Measurements from ENCODE around the gene PKP4.

Gene PKP4

GRCh38 chr2:158635961-158636601 lies 179.3 kb downstream of the PKP4 start:
- Histone ChIP-seq H3K27ac (ENCODE audit: low read length) (no peak overlapping the region), H3K4me2 (ENCODE audit: insufficient read depth, low read length) (no peak overlapping the region), H3K9ac (ENCODE audit: low read depth, low read length) (no peak overlapping the region), H2AFZ (ENCODE audit: low read depth, low read length) (no peak overlapping the region), H3K4me3 (ENCODE audit: low read depth in 1 of 2, low read length in 2 of 2) (no peak overlapping the region), H3K79me2 (ENCODE audit: insufficient read depth, low read length) (no peaks in the 10 kb centered on the region), H4K20me1 (ENCODE audit: insufficient read depth, low read length) (no peaks in the 10 kb centered on the region), H3K9me3 (ENCODE audit: insufficient read depth, low read length, severe bottlenecking) (no peaks in the 10 kb centered on the region), H3K4me1 (ENCODE audit: insufficient read depth, low read length) (no peaks in the 10 kb centered on the region), H3K36me3 (ENCODE audit: insufficient read depth, low read length) (peaks cover 56% of the 10 kb centered on the region; the same call in 1 of the 2 replicates), H3K27me3 (ENCODE audit: insufficient read depth, low read length, poor library complexity) (no peaks in the 10 kb centered on the region)
- DNase-seq, result no peak
- ATAC-seq (ENCODE audit: insufficient read depth, low read depth), result no peak
- TF ChIP-seq CTCF (IDR thresholded peaks at IDR 0.05; ENCODE audit: borderline replicate concordance, extremely low read depth, low read length, poor library complexity, severe bottlenecking), result no peak
- TF ChIP-seq EZH2 (IDR thresholded peaks at IDR 0.05; ENCODE audit: borderline replicate concordance, low read depth, low read length, severe bottlenecking), result no peak

- peaks cover 50% of the 10 kb centered on the region for H3K36me3 ChIP-seq (ENCODE audit: insufficient read depth, low read length)
Observed at GRCh38 chr2:158637357-158637756, 180.6 kb downstream of the PKP4 start.

GRCh38 chr2:158644139-158644538 lies 187.4 kb downstream of the PKP4 start:
- H3K9me3 ChIP-seq (ENCODE audit: insufficient read depth, low read length, severe bottlenecking), result no peaks in the 10 kb centered on the region
- no peak overlapping the region for H3K4me2 ChIP-seq (ENCODE audit: insufficient read depth, low read length)
- no peak overlapping the region for H3K27ac ChIP-seq (ENCODE audit: low read length)
- no peak for DNase-seq
- H3K36me3 ChIP-seq (ENCODE audit: insufficient read depth, low read length), result peaks cover 12% of the 10 kb centered on the region
- H3K79me2 ChIP-seq (ENCODE audit: insufficient read depth, low read length), result no peaks in the 10 kb centered on the region
- H3K4me3 ChIP-seq (ENCODE audit: low read depth in 1 of 2, low read length in 2 of 2), result no peak overlapping the region
- no peak overlapping the region for H3K9ac ChIP-seq (ENCODE audit: low read depth, low read length)
- no peaks in the 10 kb centered on the region for H3K27me3 ChIP-seq (ENCODE audit: insufficient read depth, low read length, poor library complexity)
- H3K4me1 ChIP-seq (ENCODE audit: insufficient read depth, low read length), result no peaks in the 10 kb centered on the region
- ATAC-seq (ENCODE audit: insufficient read depth, low read depth), result no peak
- TF ChIP-seq EZH2 (IDR thresholded peaks at IDR 0.05; ENCODE audit: borderline replicate concordance, low read depth, low read length, severe bottlenecking) (no peak), CTCF (IDR thresholded peaks at IDR 0.05; ENCODE audit: borderline replicate concordance, extremely low read depth, low read length, poor library complexity, severe bottlenecking) (no peak)
- H4K20me1 ChIP-seq (ENCODE audit: insufficient read depth, low read length), result no peaks in the 10 kb centered on the region
- no peak overlapping the region for H2AFZ ChIP-seq (ENCODE audit: low read depth, low read length)

More at GRCh38 chr2:158637357-158637756, 180.6 kb downstream of the PKP4 start:
- DNase-seq (no peak), ATAC-seq (ENCODE audit: insufficient read depth, low read depth) (no peak)
- no peaks in the 10 kb centered on the region for H3K79me2 ChIP-seq (ENCODE audit: insufficient read depth, low read length)
- H2AFZ ChIP-seq (ENCODE audit: low read depth, low read length), result no peak overlapping the region
- no peaks in the 10 kb centered on the region for H4K20me1 ChIP-seq (ENCODE audit: insufficient read depth, low read length)
- TF ChIP-seq CTCF (IDR thresholded peaks at IDR 0.05; ENCODE audit: borderline replicate concordance, extremely low read depth, low read length, poor library complexity, severe bottlenecking) (no peak), EZH2 (IDR thresholded peaks at IDR 0.05; ENCODE audit: borderline replicate concordance, low read depth, low read length, severe bottlenecking) (no peak)
- no peaks in the 10 kb centered on the region for H3K27me3 ChIP-seq (ENCODE audit: insufficient read depth, low read length, poor library complexity)
- no peaks in the 10 kb centered on the region for H3K9me3 ChIP-seq (ENCODE audit: insufficient read depth, low read length, severe bottlenecking)
- H3K4me1 ChIP-seq (ENCODE audit: insufficient read depth, low read length), result no peaks in the 10 kb centered on the region
- H3K27ac ChIP-seq (ENCODE audit: low read length), result no peak overlapping the region
- H3K4me2 ChIP-seq (ENCODE audit: insufficient read depth, low read length), result no peak overlapping the region
- H3K9ac ChIP-seq (ENCODE audit: low read depth, low read length), result no peak overlapping the region
- H3K4me3 ChIP-seq (ENCODE audit: low read depth in 1 of 2, low read length in 2 of 2), result no peak overlapping the region
